Transverse colon (tissue), 4 donors: ENCODE results near the gene ZMAT3.
"Not testable (repeated sequence)": the region's sequence is repeated elsewhere in the genome, so short reads cannot be mapped to it uniquely, and the experiment has no call there.

Experiments used
- CTCF ChIP-seq, 5 experiments: fragments of 200-600 bp in 3 of 5; fragments of 450-650 bp in 2 of 5; sonication (generic) in 3 of 5; IDR thresholded peaks; 1 replicate in 2 of 5; 2 replicates in 3 of 5; pipeline ENCODE4 v1.5.1; 2016 to 2017; ENCODE audit warnings: antibody characterized with exemption in 5 of 5, inconsistent platforms in 3 of 5, mild to moderate bottlenecking in 2 of 5, moderate library complexity in 1 of 5
- EP300 ChIP-seq: sonication (generic); formaldehyde crosslinking; IDR thresholded peaks from one replicate; pipeline ENCODE4 v1.6.1; 2017; ENCODE audit warnings: antibody characterized with exemption, low read depth
- POLR2A ChIP-seq: fragments of 450-650 bp; IDR thresholded peaks from one replicate; pipeline ENCODE4 v1.6.1; 2016; ENCODE audit warnings: antibody characterized with exemption, mild to moderate bottlenecking, moderate library complexity
- POLR2AphosphoS5 ChIP-seq, 3 donors: sonication (generic); formaldehyde crosslinking; IDR thresholded peaks; one replicate each; pipeline ENCODE4 v1.6.1; 2016; ENCODE audit warnings: antibody characterized with exemption in 3 of 3

GRCh38 chr3:179115444-179115843 is 43.8 kb upstream of the ZMAT3 start:
- TF ChIP-seq EP300; POLR2A; CTCF (IDR thresholded peaks at IDR 0.05); POLR2AphosphoS5 (IDR thresholded peaks at IDR 0.05): not testable (repeated sequence)
